Measurements from ENCODE around the gene KLHDC3.

The KLHDC3 gene

GRCh38 chr6:43052225-43052841 is 38.3 kb downstream of the KLHDC3 start:
- peak overlapping the region; percentile 89; the same call in 1 of the 2 replicates for H3K9ac ChIP-seq (ENCODE audit: low read depth, low read length)
- H3K36me3 ChIP-seq (ENCODE audit: insufficient read depth, low read depth, low read length) = peaks cover 44% of the 10 kb centered on the region
- no peak overlapping the region for H3K27ac ChIP-seq (ENCODE audit: low read length)
- H3K4me3 ChIP-seq (ENCODE audit: low read length) = peak overlapping the region; percentile 79
- H3K4me1 ChIP-seq (ENCODE audit: insufficient read depth, low read length) = peaks cover 9% of the 10 kb centered on the region
- H3K27me3 ChIP-seq (ENCODE audit: insufficient read depth, low read length) = no peaks in the 10 kb centered on the region
- H3K9me3 ChIP-seq (ENCODE audit: insufficient read depth, low read depth, low read length) = no peaks in the 10 kb centered on the region

DNA sequence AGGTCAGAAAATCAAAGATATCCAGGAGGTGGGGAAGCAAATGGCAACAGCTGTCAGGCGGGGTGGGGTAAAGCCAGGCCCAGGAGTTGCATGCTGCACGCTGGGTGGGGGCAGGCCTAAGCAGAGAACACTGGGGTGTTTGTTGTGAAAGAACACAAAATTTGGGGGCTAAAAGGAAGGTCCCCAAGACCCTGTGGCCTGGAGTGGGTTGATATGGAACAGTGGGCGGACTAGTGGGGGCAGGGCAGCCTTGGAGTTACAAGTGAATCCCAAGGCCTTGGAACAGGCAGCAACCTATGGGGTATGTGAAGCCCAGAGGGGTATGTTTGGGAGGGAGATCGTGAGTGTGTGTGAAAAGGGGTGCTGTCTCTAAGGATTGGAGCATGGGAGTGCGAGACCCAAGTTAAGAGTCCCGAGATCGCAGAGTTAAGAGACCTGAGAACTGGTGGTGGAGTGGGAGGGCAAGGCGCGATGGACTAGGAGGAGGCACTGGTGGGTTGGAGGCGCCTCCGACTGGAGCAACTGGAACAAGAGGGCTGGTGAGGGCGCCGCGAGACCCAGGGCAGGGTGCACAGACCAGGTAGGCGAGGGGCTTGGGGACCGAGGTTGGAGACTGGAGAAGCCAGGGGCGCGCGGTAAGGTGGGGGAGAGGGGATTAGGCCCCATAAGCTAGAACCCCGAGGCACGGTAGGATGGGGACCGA is 38.9 kb downstream of the KLHDC3 start:
- H3K4me3 ChIP-seq (ENCODE audit: low read length) = peak overlapping the region; percentile 79
- peak overlapping the region; percentile 89 for H3K9ac ChIP-seq (ENCODE audit: low read depth, low read length)
- peaks cover 9% of the 10 kb centered on the region for H3K4me1 ChIP-seq (ENCODE audit: insufficient read depth, low read length)
- H3K9me3 ChIP-seq (ENCODE audit: insufficient read depth, low read depth, low read length) = no peaks in the 10 kb centered on the region
- no peaks in the 10 kb centered on the region for H3K27me3 ChIP-seq (ENCODE audit: insufficient read depth, low read length)
- H3K36me3 ChIP-seq (ENCODE audit: insufficient read depth, low read depth, low read length) = peaks cover 45% of the 10 kb centered on the region
- H3K27ac ChIP-seq (ENCODE audit: low read length) = peak overlapping the region; percentile 93

DNA sequence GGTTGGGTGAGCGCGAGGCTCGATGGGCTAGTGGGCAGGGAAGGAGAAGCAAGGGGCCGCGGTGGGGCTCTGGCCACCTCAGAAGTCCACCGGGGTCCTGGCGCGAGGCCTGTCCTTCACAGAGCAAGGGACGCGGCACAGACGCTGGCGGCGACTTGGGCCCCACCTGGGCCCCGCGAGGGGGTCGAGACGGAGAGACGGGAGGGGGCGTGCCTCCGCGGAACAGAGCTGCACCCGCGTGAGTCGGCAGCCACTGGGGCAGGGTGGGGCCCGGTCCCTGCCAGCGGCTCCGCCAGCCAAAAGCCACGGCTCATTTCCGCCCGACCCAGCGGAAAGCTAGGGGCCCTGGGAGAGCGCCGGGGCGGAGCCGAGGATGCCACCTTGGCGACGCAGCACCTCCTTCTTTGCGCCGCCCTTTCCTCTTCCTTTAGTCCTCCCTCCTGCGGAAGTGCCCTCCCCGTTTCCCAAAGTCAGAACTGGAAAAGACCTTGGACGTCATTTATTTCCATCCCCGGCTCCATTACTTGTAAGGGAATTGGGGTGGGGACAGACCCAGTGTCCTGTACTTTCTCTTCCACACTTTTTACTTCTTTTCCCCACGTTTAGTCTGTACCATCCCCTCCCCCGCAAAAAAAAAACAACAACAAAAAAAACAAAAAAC is 39.6 kb downstream of the KLHDC3 start, which contains the start of gene CUL7:
Gene CUL7, minus strand, starts transcription at position 307 of the 661 bp plus-strand sequence. CDS start 1,063 bp downstream, outside the sequence.
- peaks cover 41% of the 10 kb centered on the region for H3K36me3 ChIP-seq (ENCODE audit: insufficient read depth, low read depth, low read length)
- peaks cover 14% of the 10 kb centered on the region for H3K4me1 ChIP-seq (ENCODE audit: insufficient read depth, low read length)
- peak within 1 kb of the TSS; percentile 79 for H3K4me3 ChIP-seq (ENCODE audit: low read length)
- H3K27me3 ChIP-seq (ENCODE audit: insufficient read depth, low read length) = no peaks in the 10 kb centered on the region
- H3K9ac ChIP-seq (ENCODE audit: low read depth, low read length) = peak within 1 kb of the TSS; percentile 89
- H3K9me3 ChIP-seq (ENCODE audit: insufficient read depth, low read depth, low read length) = no peaks in the 10 kb centered on the region
- peak within 1 kb of the TSS; percentile 93 for H3K27ac ChIP-seq (ENCODE audit: low read length)

DNA sequence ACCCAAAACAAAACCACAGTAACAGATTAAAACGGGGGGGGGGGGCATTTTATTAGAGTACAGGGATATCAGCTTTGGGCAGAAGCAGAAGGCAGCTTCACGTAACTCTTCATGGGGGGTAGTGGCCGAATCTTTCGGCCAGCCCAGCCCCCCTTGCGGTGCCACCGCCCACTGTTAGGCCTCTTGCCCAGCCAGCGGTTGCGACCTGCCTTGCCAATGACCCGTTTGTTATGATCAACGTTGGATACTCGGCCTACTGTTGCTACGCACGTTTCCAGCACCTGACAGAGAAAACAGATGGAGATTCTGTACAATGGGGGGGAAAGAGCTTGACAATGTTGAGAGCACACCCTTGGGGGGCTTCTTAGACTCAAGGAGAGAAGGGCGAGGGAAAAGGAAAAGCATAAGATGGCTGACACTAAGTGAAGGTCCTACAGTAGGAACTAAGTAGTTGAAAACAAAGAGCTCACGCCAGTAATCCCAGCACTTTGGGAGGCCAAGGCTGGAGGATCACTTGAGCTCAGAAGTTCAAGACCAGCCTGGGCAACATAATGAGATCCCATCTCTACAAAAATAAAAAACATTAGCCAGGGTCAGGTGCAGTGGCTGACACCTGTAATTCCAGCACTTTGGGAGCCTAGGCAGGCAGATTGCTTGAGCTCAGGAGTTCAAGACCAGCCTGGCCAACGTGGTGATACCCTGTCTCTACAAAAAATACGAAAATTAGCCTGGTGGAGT is 40.3 kb downstream of the KLHDC3 start:
- H3K36me3 ChIP-seq (ENCODE audit: insufficient read depth, low read depth, low read length) = peaks cover 36% of the 10 kb centered on the region
- H3K9me3 ChIP-seq (ENCODE audit: insufficient read depth, low read depth, low read length) = no peaks in the 10 kb centered on the region
- H3K4me3 ChIP-seq (ENCODE audit: low read length) = peak overlapping the region; percentile 79; the same call in 1 of the 2 replicates
- peaks cover 14% of the 10 kb centered on the region for H3K4me1 ChIP-seq (ENCODE audit: insufficient read depth, low read length)
- H3K27me3 ChIP-seq (ENCODE audit: insufficient read depth, low read length) = no peaks in the 10 kb centered on the region
- H3K9ac ChIP-seq (ENCODE audit: low read depth, low read length) = peak overlapping the region; percentile 89; the same call in 1 of the 2 replicates
- H3K27ac ChIP-seq (ENCODE audit: low read length) = no peak overlapping the region

GRCh38 chr6:43055966-43056365 is 41.9 kb downstream of the KLHDC3 start:
- Histone ChIP-seq H3K9me3 (ENCODE audit: insufficient read depth, low read depth, low read length) (no peaks in the 10 kb centered on the region), H3K4me3 (ENCODE audit: low read length) (no peak overlapping the region), H3K4me1 (ENCODE audit: insufficient read depth, low read length) (peaks cover 14% of the 10 kb centered on the region), H3K9ac (ENCODE audit: low read depth, low read length) (no peak overlapping the region), H3K27me3 (ENCODE audit: insufficient read depth, low read length) (no peaks in the 10 kb centered on the region), H3K27ac (ENCODE audit: low read length) (no peak overlapping the region), H3K36me3 (ENCODE audit: insufficient read depth, low read depth, low read length) (peaks cover 27% of the 10 kb centered on the region)

DNA sequence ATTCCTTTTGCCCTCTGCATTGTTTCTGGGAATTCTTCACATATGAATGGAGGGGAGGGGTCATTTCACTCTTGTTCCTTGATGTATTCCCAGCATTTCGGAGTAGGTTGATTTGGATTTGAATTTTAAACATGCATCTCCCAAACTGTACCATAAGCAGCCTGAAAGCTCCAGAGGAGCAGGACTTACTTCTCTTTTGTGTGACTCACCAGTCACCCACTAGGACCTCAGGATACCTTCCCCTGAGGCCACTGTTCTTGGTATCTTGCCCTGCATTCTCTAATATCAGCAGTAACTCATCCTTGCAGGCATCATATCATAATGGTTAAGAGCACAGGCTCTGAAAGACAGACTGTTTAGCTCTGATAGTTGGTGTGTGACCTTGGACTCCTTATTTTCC is 44.5 kb downstream of the KLHDC3 start:
- Histone ChIP-seq H3K27ac (ENCODE audit: low read length) (peak overlapping the region; percentile 49), H3K4me1 (ENCODE audit: insufficient read depth, low read length) (peaks cover 9% of the 10 kb centered on the region), H3K9me3 (ENCODE audit: insufficient read depth, low read depth, low read length) (no peaks in the 10 kb centered on the region), H3K36me3 (ENCODE audit: insufficient read depth, low read depth, low read length) (peaks cover 28% of the 10 kb centered on the region), H3K27me3 (ENCODE audit: insufficient read depth, low read length) (no peaks in the 10 kb centered on the region), H3K4me3 (ENCODE audit: low read length) (peak overlapping the region; percentile 97), H3K9ac (ENCODE audit: low read depth, low read length) (peak overlapping the region; percentile 96)

GRCh38 chr6:43059168-43060033 is 45.4 kb downstream of the KLHDC3 start, which contains the start of the genes KLC4 and MRPL2:
TSS of gene KLC4 (plus strand) at chr6:43059631. CDS start at chr6:43061336, 1,705 bp downstream.
TSS of gene MRPL2 (minus strand) at chr6:43059434. CDS start at chr6:43059381, 53 bp downstream.
- H3K9ac ChIP-seq (ENCODE audit: low read depth, low read length) = peak within 1 kb of the TSS; percentile 96
- no peaks in the 10 kb centered on the region for H3K27me3 ChIP-seq (ENCODE audit: insufficient read depth, low read length)
- H3K36me3 ChIP-seq (ENCODE audit: insufficient read depth, low read depth, low read length) = peaks cover 28% of the 10 kb centered on the region
- peak within 1 kb of the TSS; percentile 59 for H3K27ac ChIP-seq (ENCODE audit: low read length)
- peaks cover 5% of the 10 kb centered on the region for H3K4me1 ChIP-seq (ENCODE audit: insufficient read depth, low read length)
- no peaks in the 10 kb centered on the region for H3K9me3 ChIP-seq (ENCODE audit: insufficient read depth, low read depth, low read length)
- H3K4me3 ChIP-seq (ENCODE audit: low read length) = peak within 1 kb of the TSS; percentile 97

- Histone ChIP-seq H3K9ac (ENCODE audit: low read depth, low read length) (peak overlapping the region; percentile 85; the same call in 1 of the 2 replicates), H3K9me3 (ENCODE audit: insufficient read depth, low read depth, low read length) (no peaks in the 10 kb centered on the region), H3K4me3 (ENCODE audit: low read length) (peak overlapping the region; percentile 97), H3K4me1 (ENCODE audit: insufficient read depth, low read length) (peaks cover 5% of the 10 kb centered on the region), H3K36me3 (ENCODE audit: insufficient read depth, low read depth, low read length) (peaks cover 23% of the 10 kb centered on the region), H3K27me3 (ENCODE audit: insufficient read depth, low read length) (no peaks in the 10 kb centered on the region), H3K27ac (ENCODE audit: low read length) (peak overlapping the region; percentile 59)
Measured at GRCh38 chr6:43060034-43060754, 46.1 kb downstream of the KLHDC3 start.

DNA sequence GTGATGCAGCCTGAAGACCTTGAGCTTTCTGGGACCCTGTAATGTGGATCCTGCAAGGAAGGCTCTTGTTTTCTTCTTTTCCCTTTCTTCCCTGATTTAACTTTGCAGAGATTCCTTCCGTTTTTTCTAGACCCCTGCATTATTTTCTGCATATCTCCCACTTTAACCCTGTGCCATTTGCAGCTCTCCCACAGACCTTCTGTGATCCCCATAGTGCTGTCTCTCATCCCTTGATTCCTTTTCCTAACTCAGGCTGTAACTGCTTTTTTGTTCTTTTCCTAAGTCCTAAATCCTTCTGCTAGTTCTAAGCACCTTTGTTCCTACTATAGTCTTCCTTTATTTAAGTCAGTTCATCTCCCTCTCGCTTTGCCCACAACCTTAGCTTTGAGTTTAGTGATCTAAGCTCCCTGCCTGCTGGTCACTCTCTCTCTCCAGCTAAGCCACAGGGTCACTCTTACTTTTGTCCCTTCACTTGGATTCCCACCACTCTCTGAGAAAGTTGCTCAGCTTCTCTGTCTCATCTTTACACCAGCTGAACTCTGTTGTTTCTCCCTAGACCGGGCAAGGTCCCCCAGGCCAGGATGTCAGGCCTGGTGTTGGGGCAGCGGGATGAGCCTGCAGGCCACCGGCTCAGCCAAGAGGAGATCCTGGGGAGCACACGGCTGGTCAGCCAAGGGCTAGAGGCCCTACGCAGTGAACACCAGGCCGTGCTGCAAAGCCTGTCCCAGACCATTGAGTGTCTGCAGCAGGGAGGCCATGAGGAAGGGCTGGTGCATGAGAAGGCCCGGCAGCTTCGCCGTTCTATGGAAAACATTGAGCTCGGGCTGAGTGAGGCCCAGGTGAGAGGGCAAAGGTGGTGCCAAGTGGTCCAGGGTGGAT is 46.9 kb downstream of the KLHDC3 start:
- no peak overlapping the region; the same call in 1 of the 2 replicates for H3K9ac ChIP-seq (ENCODE audit: low read depth, low read length)
- no peaks in the 10 kb centered on the region for H3K27me3 ChIP-seq (ENCODE audit: insufficient read depth, low read length)
- no peak overlapping the region for H3K27ac ChIP-seq (ENCODE audit: low read length)
- peak overlapping the region; percentile 97 for H3K4me3 ChIP-seq (ENCODE audit: low read length)
- H3K9me3 ChIP-seq (ENCODE audit: insufficient read depth, low read depth, low read length) = no peaks in the 10 kb centered on the region
- peaks cover 5% of the 10 kb centered on the region for H3K4me1 ChIP-seq (ENCODE audit: insufficient read depth, low read length)
- H3K36me3 ChIP-seq (ENCODE audit: insufficient read depth, low read depth, low read length) = peaks cover 20% of the 10 kb centered on the region

All from iPS-20b (cell line).